Skeletal muscle satellite cell (primary cell): Measurements from ENCODE around the gene PRRT4. TPM values are rescaled to one million over a fixed set of nuclear protein-coding genes. Genes with fewer than 3 reads are reported as not detected.

Experiments
- H3K27me3 ChIP-seq: 2 replicates; pipeline ENCODE4 v1.7.0; 2013; ENCODE audit warnings: low read length; ENCODE audit not compliant: control insufficient read depth, insufficient read depth
- H3K36me3 ChIP-seq: 2 replicates; pipeline ENCODE4 v1.7.0; 2013; ENCODE audit warnings: mild to moderate bottlenecking, control low read depth, low read length; ENCODE audit not compliant: insufficient read depth
- H3K4me1 ChIP-seq: 2 replicates; pipeline ENCODE4 v1.7.0; 2013; ENCODE audit warnings: low read length; ENCODE audit not compliant: control insufficient read depth, insufficient read depth
- H3K4me2 ChIP-seq: 2 replicates; pipeline ENCODE4 v1.7.0; 2013; ENCODE audit warnings: mild to moderate bottlenecking, low read length
- H3K4me3 ChIP-seq: 2 replicates; pipeline ENCODE4 v1.7.0; 2013; ENCODE audit warnings: low read length
- H3K9ac ChIP-seq: 2 replicates; pipeline ENCODE4 v1.7.0; 2013; ENCODE audit warnings: mild to moderate bottlenecking, low read depth, low read length, moderate library complexity
- H3K9me3 ChIP-seq: replicated peaks from 2 replicates; pipeline ENCODE4 v1.7.0; 2013; ENCODE audit warnings: mild to moderate bottlenecking, control low read depth, low read length
- total RNA-seq: library from RNA; depleted of rRNA; stranded (reverse); fragments of >200 nt; gene quantifications from 2 replicates; pipeline ENCODE4 v1.2.3, GENCODE V29; 2012; rRNA removed

Gene PRRT4
- under 0.01 and 0.44 TPM in 2 replicates for total RNA-seq

GRCh38 chr7:128361411-128362379 is at the start of gene PRRT4:
Gene PRRT4 (minus strand): TSS chr7:128361690.
- peaks cover 19% of the 10 kb centered on the region for H3K4me1 ChIP-seq
- peak within 1 kb of the TSS; percentile 88 for H3K4me2 ChIP-seq
- peaks cover 79% of the 10 kb centered on the region for H3K27me3 ChIP-seq
- peak within 1 kb of the TSS; percentile 66 for H3K4me3 ChIP-seq
- no peak within 1 kb of the TSS for H3K9ac ChIP-seq
- H3K9me3 ChIP-seq = no peaks in the 10 kb centered on the region
- H3K36me3 ChIP-seq = no peaks in the 10 kb centered on the region

DNA sequence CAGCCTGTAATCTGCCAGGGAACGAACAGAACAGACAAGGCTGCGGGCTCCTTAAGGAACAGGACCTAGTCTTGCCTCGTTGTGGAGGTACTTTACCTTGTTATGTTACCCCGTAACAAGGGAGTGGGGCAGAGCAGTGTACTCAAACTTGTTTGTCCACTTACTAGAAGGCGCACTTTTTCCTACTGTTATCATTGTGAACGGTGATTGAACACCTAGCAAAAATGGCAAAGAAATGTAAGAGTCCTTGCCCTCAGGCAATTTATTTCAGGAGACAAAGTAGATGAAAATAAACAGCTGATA is 48.9 kb upstream of the PRRT4 start:
- H3K36me3 ChIP-seq = no peaks in the 10 kb centered on the region
- peak overlapping the region; percentile 90 for H3K4me3 ChIP-seq
- peaks cover 10% of the 10 kb centered on the region for H3K27me3 ChIP-seq
- H3K9ac ChIP-seq = peak overlapping the region; percentile 79
- H3K4me2 ChIP-seq = peak overlapping the region; percentile 100
- peaks cover 16% of the 10 kb centered on the region for H3K4me1 ChIP-seq
- peaks cover 4% of the 10 kb centered on the region for H3K9me3 ChIP-seq

GRCh38 chr7:128409596-128410450 is 48.3 kb upstream of the PRRT4 start, which contains the start of gene IMPDH1:
Gene IMPDH1 (minus strand): TSS chr7:128409982. CDS start chr7:128409901, 81 bp downstream.
- peaks cover 6% of the 10 kb centered on the region for H3K27me3 ChIP-seq
- peak within 1 kb of the TSS; percentile 100 for H3K4me2 ChIP-seq
- peaks cover 22% of the 10 kb centered on the region for H3K4me1 ChIP-seq
- peaks cover 4% of the 10 kb centered on the region for H3K9me3 ChIP-seq
- H3K36me3 ChIP-seq = no peaks in the 10 kb centered on the region
- peak within 1 kb of the TSS; percentile 79 for H3K9ac ChIP-seq
- peak within 1 kb of the TSS; percentile 90 for H3K4me3 ChIP-seq

DNA sequence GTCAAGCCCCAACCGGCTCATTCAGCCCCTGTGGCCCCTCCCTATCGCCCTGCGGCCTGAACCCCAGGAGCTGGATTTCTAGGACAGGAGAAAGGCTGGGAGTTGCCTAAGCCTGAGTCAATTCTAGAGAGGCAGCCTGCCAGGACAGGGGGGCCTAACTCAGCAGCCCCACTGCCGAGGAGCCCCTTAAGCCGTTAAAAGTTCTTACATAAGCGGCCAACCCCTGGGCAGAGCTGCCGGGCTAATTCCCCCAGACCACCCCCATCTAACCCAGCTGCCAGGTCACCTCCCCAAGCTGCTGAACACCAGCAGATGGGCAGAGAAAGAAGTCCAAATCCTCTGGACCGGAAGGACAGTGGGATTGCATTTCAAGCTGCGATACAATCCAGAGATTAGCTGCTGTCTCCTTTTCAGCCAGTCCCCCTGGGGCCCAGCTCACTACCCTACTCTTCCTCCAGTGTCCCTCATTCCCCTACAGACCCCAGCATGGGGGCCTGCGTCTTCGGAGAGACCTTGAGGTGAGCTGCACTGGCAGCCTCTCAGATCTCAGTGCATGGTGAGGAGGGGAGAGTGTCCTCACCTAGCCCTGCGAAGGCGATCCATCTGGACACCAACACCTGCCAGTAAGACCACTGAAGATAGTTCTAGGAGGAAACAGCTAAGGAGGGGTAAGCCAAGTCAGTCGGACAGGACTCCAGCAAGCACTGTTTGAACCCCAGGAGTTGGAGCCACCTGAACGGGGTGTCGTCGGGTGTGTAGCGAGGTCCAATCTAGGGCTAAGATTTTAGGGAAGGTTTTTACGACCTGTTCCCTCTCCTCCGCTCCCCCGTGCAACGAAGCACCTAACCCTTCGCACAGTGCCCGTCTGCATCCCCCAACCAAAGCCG is 47.5 kb upstream of the PRRT4 start:
- Histone ChIP-seq H3K9me3 (peaks cover 4% of the 10 kb centered on the region), H3K4me3 (peak overlapping the region; percentile 90), H3K4me2 (peak overlapping the region; percentile 100), H3K4me1 (peaks cover 31% of the 10 kb centered on the region), H3K36me3 (no peaks in the 10 kb centered on the region), H3K27me3 (peaks cover 6% of the 10 kb centered on the region), H3K9ac (peak overlapping the region; percentile 79)

DNA sequence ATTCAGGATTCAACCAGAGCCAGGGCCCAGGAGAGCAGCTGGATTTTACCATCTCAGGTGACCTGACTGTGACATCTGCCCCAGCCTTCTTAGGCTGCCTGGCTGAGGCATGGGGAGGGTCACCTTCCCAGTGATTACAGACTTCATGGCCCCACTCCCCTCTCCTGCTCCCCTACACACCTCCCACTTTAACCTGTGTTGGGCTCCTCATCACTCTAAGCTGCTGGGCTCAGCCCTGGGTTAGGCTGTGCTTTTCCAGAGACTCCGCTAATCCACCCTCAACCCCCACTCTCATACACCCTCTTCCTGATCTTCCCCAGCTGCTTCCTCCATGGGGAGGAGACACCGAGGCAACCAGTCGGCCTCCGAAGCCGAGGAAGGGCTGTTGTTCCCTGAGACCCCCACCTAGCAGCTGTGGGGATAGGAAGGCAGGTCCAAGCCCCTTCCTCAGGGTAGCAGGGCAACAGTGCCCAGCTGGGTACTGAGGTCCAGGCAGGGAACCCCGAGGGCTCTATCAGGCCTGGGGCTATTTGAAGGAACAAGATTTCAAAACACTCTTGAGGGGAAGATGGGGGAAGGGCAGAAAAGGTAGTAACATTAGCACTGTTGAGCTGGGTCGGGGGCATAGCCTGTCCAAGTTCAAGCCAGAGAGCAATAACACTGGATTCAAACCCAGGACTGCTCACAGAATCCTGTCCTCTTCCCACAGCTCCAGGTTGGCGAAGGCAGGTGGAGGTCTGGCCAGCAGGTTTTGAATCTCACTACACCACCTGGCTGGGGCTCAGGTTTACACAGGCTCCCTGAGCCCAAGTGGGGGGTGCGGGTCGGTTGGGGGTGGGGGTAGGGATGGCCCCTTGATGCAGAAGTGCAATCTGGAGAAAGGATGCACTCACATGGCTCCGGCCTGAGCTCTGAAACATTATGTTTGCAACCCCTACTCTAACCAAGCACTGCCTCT is 46.5 kb upstream of the PRRT4 start:
- H3K9ac ChIP-seq = no peak overlapping the region
- H3K27me3 ChIP-seq = peaks cover 1% of the 10 kb centered on the region
- no peak overlapping the region for H3K4me3 ChIP-seq
- no peaks in the 10 kb centered on the region for H3K9me3 ChIP-seq
- peaks cover 36% of the 10 kb centered on the region for H3K4me1 ChIP-seq
- peaks cover under 1% of the 10 kb centered on the region for H3K36me3 ChIP-seq
- peak overlapping the region; percentile 100 for H3K4me2 ChIP-seq

DNA sequence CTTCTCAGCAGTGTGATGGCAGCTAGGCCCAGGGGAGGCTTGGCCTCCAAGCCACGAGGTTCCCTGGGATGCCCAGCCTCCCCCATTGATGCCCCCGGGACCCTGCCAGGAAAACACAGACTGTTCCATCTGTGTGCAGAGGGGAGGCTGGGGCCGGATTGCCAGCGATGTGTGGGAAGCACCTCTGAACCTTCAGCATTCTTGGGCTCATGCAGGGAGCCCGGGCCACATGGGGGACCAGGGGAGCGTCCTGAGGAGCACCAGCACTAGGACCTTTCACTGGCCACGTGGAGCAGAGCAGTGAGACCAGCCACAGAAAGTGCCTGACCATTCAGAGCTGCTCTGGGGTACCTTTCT is 45.7 kb upstream of the PRRT4 start:
- H3K9me3 ChIP-seq = no peaks in the 10 kb centered on the region
- H3K36me3 ChIP-seq = peaks cover 7% of the 10 kb centered on the region
- no peak overlapping the region for H3K9ac ChIP-seq
- H3K4me2 ChIP-seq = no peak overlapping the region
- no peaks in the 10 kb centered on the region for H3K27me3 ChIP-seq
- no peak overlapping the region for H3K4me3 ChIP-seq
- H3K4me1 ChIP-seq = peaks cover 36% of the 10 kb centered on the region

DNA sequence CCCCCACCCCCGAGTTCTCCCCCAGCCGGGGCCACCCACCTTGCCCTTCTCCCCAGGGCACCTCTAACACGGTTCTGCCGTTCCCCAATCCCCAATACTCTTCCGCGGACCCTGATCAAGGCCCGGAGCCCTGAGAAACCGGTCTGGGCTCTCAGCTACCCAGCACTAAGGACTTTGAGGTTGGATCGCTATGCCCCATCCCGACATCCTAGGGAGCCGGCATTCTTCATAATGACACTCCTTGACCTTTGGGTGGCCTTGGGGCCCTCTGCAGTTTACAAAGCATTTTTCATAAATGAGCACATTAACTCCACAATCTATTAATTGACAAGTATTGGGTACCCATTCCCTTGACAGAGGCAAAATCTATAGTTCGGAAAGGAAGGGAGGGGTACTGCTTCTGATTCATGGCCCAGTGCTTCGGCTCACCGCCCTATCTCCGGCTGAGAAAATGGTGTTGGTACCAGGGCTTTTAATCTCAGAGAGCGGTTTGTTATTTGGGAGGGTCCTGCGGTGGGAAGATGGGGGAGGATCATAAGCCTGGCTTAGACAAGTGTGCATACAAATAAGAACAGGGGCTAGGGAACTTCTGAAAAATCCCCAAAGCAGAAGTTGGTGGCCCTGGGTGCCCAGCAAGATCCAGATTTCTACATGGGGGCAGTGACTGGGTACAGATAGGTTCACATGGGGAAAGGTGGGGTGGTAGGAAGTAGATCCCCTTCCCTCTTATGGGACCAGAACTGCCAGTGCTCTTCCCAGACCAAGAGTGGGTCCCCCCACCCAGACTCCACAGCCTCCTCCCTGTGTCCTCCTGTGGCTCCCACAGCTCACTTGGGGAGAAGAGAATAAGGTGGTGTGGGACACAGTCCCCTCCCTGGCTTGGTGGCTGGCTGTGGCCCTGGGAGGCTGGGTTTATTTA is 45.1 kb upstream of the PRRT4 start:
- H3K36me3 ChIP-seq = peaks cover 10% of the 10 kb centered on the region
- H3K4me3 ChIP-seq = no peak overlapping the region
- no peaks in the 10 kb centered on the region for H3K9me3 ChIP-seq
- peak overlapping the region; percentile 48 for H3K4me2 ChIP-seq
- H3K9ac ChIP-seq = no peak overlapping the region
- peaks cover 36% of the 10 kb centered on the region for H3K4me1 ChIP-seq
- no peaks in the 10 kb centered on the region for H3K27me3 ChIP-seq

DNA sequence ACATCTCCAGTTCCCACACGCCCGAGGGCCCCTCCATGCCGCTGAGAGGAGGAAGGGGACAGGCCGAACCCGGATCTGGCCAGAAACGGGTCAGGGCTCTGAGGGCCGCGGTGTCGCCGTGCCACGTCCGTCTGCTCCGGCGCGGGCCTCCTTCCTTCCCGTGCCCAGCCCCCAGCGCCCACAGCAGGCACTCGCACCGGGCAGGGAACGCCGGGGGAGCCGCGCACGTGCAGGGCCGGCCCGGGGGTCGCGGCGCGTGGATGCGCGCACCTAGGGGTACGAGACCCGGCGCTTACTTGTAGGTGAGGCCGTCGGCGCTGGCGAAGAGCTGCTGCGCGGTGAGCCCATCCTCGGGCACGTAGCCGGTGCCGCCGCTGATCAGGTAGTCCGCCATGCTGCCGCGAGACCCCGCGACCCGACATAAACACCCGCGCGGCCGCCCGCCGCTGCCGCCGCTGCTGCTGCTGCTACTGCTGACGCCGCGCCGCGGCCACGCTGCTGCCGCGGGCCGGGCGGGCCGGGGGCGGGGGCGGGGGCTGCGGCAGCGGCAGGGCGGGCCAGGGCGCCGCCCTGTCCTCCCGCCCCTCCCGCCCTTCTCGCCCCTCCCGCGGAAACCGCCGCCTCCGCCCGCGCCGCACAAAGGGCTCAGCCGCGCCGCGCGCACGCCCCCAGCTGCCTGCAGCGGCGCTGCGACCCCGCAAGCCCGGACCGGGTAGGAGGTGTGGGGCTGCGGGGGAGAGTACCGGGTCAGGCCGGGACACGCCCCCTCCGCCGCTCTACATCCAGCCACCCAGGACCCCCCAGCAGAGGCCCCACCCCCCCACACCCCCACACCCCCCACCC is 44.2 kb upstream of the PRRT4 start:
- peaks cover 36% of the 10 kb centered on the region for H3K4me1 ChIP-seq

DNA sequence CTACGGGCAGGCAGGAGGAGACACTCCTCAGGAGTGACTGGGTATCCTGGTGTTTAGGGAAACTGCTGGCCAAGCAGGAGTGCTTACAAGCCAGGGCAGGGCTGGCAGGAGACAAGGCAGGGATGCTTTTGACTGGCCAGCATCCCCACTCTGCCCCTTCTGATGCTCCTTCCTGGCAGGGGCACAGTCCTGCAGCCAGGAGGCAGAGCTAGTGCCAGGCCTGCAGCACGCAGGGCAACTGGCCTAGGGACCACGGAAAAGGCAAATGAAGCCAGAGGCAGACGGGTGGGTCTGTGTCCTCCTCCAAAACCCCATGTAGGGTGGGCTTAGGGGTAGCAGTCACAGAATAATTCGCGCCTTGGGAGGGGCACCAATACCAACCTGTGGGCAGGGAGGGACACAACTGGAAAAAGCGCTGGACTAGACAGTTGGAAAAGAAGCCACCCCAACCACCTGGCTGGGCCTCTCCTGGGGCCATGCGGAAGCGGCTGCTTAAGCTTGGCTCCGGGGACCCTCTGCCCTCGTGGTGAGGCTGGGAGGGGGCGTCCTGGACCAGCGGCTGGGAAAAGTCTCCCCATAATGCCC is 43.5 kb upstream of the PRRT4 start:
- peak overlapping the region; percentile 90 for H3K9ac ChIP-seq
- no peaks in the 10 kb centered on the region for H3K27me3 ChIP-seq
- peak overlapping the region; percentile 98 for H3K4me2 ChIP-seq
- peaks cover 26% of the 10 kb centered on the region for H3K36me3 ChIP-seq
- peak overlapping the region; percentile 92 for H3K4me3 ChIP-seq
- peaks cover 30% of the 10 kb centered on the region for H3K4me1 ChIP-seq
- H3K9me3 ChIP-seq = no peaks in the 10 kb centered on the region

More for the DNA sequence above, 44.2 kb upstream of the PRRT4 start:
- Histone ChIP-seq H3K9ac (peak overlapping the region; percentile 90), H3K9me3 (no peaks in the 10 kb centered on the region), H3K4me3 (peak overlapping the region; percentile 92), H3K4me2 (peak overlapping the region; percentile 98), H3K36me3 (peaks cover 19% of the 10 kb centered on the region), H3K27me3 (no peaks in the 10 kb centered on the region)
